GM19463 (cell line): Measurements from ENCODE around the gene IRAK1.
"Not testable (repeated sequence)": the region's sequence is repeated elsewhere in the genome, so short reads cannot be mapped to it uniquely, and the experiment has no call there.

ENCODE experiments used
- ATAC-seq: cut with Tn5 transposase; IDR thresholded peaks from one replicate; pipeline ENCODE4 v1.9.1; 2021; ENCODE audit warnings: mild to moderate bottlenecking, moderate library complexity; ENCODE audit not compliant: unreplicated experiment

The IRAK1 gene

GRCh38 chrX:154002215-154002719 lies 17.4 kb downstream of the IRAK1 start:
- ATAC-seq, result peak; percentile 63

- ATAC-seq, result no peak
Observed at GRCh38 chrX:154000051-154000450, 19.7 kb downstream of the IRAK1 start.

GRCh38 chrX:153999359-154000037 lies 20.2 kb downstream of the IRAK1 start:
- ATAC-seq, result no peak

- ATAC-seq, result no peak
Observed at GRCh38 chrX:153995504-153995903, 24.2 kb downstream of the IRAK1 start.

GRCh38 chrX:153994398-153994797 lies 25.3 kb downstream of the IRAK1 start:
- ATAC-seq, result not testable (repeated sequence)

GRCh38 chrX:153993978-153994377 lies 25.7 kb downstream of the IRAK1 start:
- no peak for ATAC-seq

- ATAC-seq, result no peak
Observed at GRCh38 chrX:153993079-153993478, 26.6 kb downstream of the IRAK1 start.

GRCh38 chrX:153992180-153992579 lies 27.5 kb downstream of the IRAK1 start:
- no peak for ATAC-seq

- ATAC-seq, result no peak
Observed at GRCh38 chrX:153991013-153991580, 28.6 kb downstream of the IRAK1 start.

GRCh38 chrX:153989973-153990655 lies 29.6 kb downstream of the IRAK1 start:
- no peak for ATAC-seq

- ATAC-seq, result no peak
Observed at GRCh38 chrX:153988493-153988892, 31.2 kb downstream of the IRAK1 start.

GRCh38 chrX:153984351-153985178 lies 35.1 kb downstream of the IRAK1 start:
- peak; percentile 44 for ATAC-seq

- no peak for ATAC-seq
Observed at GRCh38 chrX:153983321-153983801, 36.3 kb downstream of the IRAK1 start.

GRCh38 chrX:153981771-153982533 lies 37.8 kb downstream of the IRAK1 start:
- no peak for ATAC-seq

- no peak for ATAC-seq
Observed at GRCh38 chrX:153981231-153981630, 38.5 kb downstream of the IRAK1 start.

GRCh38 chrX:153980394-153980793 lies 39.3 kb downstream of the IRAK1 start:
- ATAC-seq, result peak; percentile 39

GRCh38 chrX:153974726-153975286 lies 44.9 kb downstream of the IRAK1 start:
- no peak for ATAC-seq

- ATAC-seq, result no peak
Observed at GRCh38 chrX:153974003-153974725, 45.5 kb downstream of the IRAK1 start.
